Measurements from ENCODE around the gene CMC2. TPM values are rescaled to one million over a fixed set of nuclear protein-coding genes. Genes with fewer than 3 reads are reported as not detected.

The CMC2 gene
- 100 to 1,000 TPM in 2 of 3 donors, 10 to 100 TPM in 1; 89.9 to 132 (median 113) TPM for polyA plus RNA-seq

DNA sequence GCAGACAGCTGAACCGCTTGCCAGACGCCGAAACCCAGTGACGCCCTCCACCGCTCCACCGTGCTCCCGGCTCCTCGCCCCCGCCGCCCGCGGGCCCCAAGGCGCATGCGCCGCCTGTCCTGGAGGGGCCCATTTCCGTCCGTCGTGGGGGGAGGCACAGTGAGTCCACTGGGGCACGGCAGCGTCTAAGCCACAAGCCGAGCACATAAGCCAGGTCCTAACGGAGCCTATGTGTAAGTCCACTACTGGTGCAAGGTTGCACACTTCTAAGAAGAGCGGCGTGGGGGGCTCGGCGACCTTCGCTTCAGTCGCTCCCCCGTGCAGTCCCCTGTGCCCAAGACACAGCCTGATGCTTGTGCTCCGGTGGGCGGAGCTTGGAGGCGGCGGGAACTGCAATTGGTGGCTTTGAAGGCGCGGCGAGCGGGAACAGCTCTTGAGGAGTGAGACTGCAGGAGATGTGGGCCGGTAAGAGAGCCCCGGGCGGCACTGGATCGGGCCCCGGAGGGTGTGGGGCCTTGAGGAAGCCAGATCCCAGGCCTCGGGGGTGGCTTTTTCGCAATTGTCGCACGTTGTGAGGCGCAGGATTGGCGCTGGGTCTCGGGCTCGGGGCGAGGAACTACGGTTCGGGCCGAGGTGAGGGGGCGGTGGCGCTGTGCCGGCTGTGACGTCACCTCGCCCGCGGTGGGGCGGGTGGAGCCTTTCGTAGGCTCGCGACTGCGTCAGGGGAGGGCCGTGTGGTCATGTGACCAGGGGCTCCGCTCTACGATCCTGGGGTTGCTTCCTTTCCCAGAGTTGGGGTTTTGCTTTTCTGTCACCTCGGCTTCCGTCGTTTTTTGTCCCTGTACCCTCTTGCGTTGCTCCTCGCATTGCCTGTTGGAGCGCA is at the start of gene CMC2, which contains the start of gene CENPN:
Gene CMC2, minus strand, starts transcription at position 73 of the 883 bp plus-strand sequence. CDS start 9,491 bp downstream, outside the sequence.
Gene CENPN, plus strand, starts transcription at position 402 of the 883 bp plus-strand sequence. CDS start 4,726 bp downstream, outside the sequence.
- peak; percentile 99 to 100 (median 99) for DNase-seq
- peaks cover 43 to 54% of the 10 kb centered on the region in 2 donors for H3K4me1 Mint-ChIP-seq
- H3K4me3 Mint-ChIP-seq: peak within 1 kb of the TSS; percentile 88 to 100 (median 98)
- peak within 1 kb of the TSS; percentile 98 to 100 (median 100) for H3K27ac Mint-ChIP-seq
- peaks cover 18 to 35% (median 22%) of the 10 kb centered on the region in 3 donors for H3K27me3 Mint-ChIP-seq (ENCODE audit: low read depth in 3 of 3)
- H3K9me3 Mint-ChIP-seq: no peaks in the 10 kb centered on the region
- peaks cover 0 to 6% (median 0%) of the 10 kb centered on the region in 3 donors for H3K36me3 Mint-ChIP-seq

DNA sequence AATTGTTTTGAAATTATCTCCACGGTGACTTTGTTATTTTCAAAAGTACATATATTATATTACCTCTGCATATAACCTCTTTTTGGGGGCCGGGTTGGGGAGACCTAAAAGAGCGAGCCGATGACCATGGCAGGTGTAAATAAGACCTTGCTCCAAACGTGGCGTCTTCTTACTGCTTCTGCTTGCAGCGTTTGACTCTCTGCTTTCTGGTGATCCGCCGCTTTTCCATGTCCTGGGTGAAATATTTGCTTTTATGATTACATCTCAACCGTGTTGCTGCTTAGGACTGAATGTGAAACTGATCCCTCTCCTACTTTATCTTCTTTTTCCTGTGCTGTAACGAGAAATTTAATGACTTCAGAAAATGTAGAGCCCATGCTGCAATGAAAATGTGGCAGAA is 47.1 kb upstream of the CMC2 start:
- H3K36me3 Mint-ChIP-seq: peaks cover 7 to 11% (median 10%) of the 10 kb centered on the region in 3 donors
- no peak overlapping the region for H3K27ac Mint-ChIP-seq
- no peaks in the 10 kb centered on the region for H3K4me1 Mint-ChIP-seq

DNA sequence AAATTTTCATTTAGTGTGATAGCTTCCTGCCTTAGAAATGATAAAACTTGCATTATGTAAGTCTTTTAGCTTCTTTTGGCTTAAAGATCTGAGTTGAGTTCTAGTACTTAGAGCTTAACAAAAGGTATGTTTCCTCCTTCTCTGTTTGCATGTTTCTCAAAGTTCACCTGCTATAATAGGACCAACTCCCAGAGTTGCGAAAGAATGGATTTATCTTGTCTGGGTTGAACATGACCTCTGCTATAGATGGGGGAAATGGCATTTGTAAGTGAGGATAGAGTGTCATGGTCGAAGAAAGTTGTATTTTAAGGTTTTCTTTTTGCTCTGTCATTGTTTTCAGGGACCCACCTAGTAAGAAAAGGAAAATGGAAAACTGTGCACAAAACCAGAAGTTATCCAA is 36.1 kb upstream of the CMC2 start:
- Mint-ChIP-seq H3K4me1 (peaks cover 8 to 10% of the 10 kb centered on the region in 2 donors), H3K9me3 (no peaks in the 10 kb centered on the region), H3K27me3 (ENCODE audit: low read depth in 3 of 3) (peaks cover 0 to 2% (median 0%) of the 10 kb centered on the region in 3 donors), H3K4me3 (no peak overlapping the region), H3K27ac (no peak overlapping the region), H3K36me3 (peaks cover 18 to 54% (median 30%) of the 10 kb centered on the region in 3 donors)
- DNase-seq: no peak

More for the DNA sequence above, 47.1 kb upstream of the CMC2 start:
- no peak for DNase-seq
- no peak overlapping the region for H3K4me3 Mint-ChIP-seq
- H3K27me3 Mint-ChIP-seq (ENCODE audit: low read depth in 3 of 3): peaks cover 0 to 2% (median under 1%) of the 10 kb centered on the region in 3 donors
- H3K9me3 Mint-ChIP-seq: peaks cover 10 to 24% (median 17%) of the 10 kb centered on the region in 6 donors

DNA sequence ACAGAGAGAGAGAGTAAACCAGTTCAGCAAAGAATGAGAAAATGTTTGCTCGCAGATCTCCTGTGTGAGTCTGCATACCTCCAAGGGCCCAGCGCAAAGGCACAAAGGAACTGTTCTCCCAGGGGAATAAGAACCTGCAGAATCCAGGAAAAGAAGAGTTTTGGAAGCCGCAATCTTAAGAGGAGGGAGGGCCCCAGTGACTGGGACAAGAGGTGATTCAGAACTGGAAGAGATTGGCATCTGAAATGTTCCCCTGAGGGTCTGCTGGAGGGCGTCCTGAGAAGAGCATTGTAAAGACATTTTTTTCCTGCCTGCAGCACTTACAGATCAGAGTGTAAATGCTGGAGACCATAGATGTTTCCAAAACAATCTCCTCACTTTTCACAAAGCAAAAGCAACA is 35.0 kb upstream of the CMC2 start:
- no peak overlapping the region for H3K27ac Mint-ChIP-seq
- H3K36me3 Mint-ChIP-seq: peaks cover 18 to 49% (median 28%) of the 10 kb centered on the region in 3 donors
- no peaks in the 10 kb centered on the region for H3K9me3 Mint-ChIP-seq
- H3K4me3 Mint-ChIP-seq: no peak overlapping the region
- peaks cover 0 to 6% (median 2%) of the 10 kb centered on the region in 3 donors for H3K27me3 Mint-ChIP-seq (ENCODE audit: low read depth in 3 of 3)
- peaks cover 20 to 21% of the 10 kb centered on the region in 2 donors for H3K4me1 Mint-ChIP-seq
- DNase-seq: no peak

DNA sequence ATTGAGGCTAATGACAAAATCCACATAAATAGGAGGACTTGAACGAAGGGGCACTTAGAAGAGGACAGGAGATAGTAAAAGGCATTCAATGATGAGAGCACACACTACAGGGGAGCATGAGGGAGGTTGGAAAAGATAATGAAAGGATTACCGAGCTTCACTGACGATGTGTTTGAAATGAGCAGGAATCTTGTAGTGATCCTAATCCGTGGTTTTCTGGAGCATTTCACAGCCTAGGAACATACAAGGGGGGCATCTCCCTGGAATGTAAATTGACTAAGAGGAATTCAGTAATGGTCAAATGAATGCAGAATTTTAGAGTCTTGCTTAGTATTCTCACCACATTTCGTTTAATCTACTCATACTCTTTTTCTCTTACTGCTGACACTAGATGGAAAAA is 34.2 kb upstream of the CMC2 start:
- peaks cover 18 to 46% (median 26%) of the 10 kb centered on the region in 3 donors for H3K36me3 Mint-ChIP-seq
- no peak overlapping the region for H3K27ac Mint-ChIP-seq
- H3K27me3 Mint-ChIP-seq (ENCODE audit: low read depth in 3 of 3): peaks cover 0 to 8% (median 6%) of the 10 kb centered on the region in 3 donors
- H3K4me1 Mint-ChIP-seq: peaks cover 23 to 25% of the 10 kb centered on the region in 2 donors
- no peak for DNase-seq
- H3K4me3 Mint-ChIP-seq: no peak overlapping the region
- no peaks in the 10 kb centered on the region for H3K9me3 Mint-ChIP-seq

DNA sequence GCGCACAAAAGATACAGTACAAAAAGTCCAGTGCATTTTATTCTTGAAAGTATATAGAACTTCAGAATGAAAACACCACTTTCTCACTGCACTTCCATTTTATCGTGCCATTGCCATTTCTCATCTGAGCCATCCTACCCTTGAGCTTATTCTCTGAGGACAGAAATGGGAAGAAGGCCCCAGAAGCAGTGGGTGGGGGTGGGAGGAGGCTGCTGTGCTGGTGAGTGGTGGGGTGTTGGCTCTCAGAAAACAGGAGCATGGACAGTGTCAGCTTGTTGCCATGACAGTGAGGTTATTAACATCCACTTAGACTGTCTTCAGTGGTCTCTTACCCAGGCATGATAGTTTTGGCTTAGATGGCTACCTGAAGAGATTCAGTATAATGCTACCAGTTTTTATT is 33.4 kb upstream of the CMC2 start:
- Mint-ChIP-seq H3K4me3 (no peak overlapping the region), H3K4me1 (peaks cover 25% of the 10 kb centered on the region in 2 donors)

DNA sequence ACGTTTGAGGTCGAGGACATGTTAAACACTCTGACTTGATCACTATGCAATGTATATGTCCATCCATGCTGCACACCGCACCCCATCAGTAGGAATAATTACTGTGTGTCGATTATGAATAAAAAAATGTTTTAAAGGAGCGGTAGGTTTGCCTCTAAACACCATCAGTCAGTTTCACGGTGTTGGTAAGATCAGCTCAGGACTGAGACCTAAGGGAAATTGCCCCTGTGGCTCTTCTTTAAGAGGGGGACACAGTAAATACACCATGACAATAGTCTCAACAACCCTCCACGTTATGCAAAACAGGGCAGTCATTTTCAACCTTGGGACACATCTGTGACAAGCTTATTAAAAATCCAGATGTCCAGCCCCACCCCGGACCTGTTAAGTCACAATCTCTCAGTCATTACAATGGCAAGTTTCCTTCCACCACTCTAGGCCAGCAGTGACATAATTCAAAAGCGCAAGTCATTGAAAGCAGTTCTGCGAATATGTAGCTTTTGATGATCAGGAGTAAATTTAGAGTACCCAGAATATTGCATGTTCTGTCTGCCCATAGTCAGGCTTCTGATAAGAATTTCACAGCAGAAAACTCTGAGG is 30.2 kb upstream of the CMC2 start:
- Mint-ChIP-seq H3K4me3 (peak overlapping the region; percentile 81 to 87 (median 85)), H3K27me3 (ENCODE audit: low read depth in 3 of 3) (peaks cover 0 to 6% (median 6%) of the 10 kb centered on the region in 3 donors), H3K27ac (peak overlapping the region; percentile 77 to 91 (median 83)), H3K9me3 (no peaks in the 10 kb centered on the region), H3K36me3 (peaks cover 0 to 12% (median 0%) of the 10 kb centered on the region in 3 donors), H3K4me1 (peaks cover 25 to 30% of the 10 kb centered on the region in 2 donors)
- DNase-seq: no peak

More for the DNA sequence above, 33.4 kb upstream of the CMC2 start:
- no peak for DNase-seq
- H3K27ac Mint-ChIP-seq: peak overlapping the region in 1 of 6 donors; percentile 49
- peaks cover 0 to 6% (median 6%) of the 10 kb centered on the region in 3 donors for H3K27me3 Mint-ChIP-seq (ENCODE audit: low read depth in 3 of 3)
- peaks cover 18 to 42% (median 22%) of the 10 kb centered on the region in 3 donors for H3K36me3 Mint-ChIP-seq
- H3K9me3 Mint-ChIP-seq: no peaks in the 10 kb centered on the region

DNA sequence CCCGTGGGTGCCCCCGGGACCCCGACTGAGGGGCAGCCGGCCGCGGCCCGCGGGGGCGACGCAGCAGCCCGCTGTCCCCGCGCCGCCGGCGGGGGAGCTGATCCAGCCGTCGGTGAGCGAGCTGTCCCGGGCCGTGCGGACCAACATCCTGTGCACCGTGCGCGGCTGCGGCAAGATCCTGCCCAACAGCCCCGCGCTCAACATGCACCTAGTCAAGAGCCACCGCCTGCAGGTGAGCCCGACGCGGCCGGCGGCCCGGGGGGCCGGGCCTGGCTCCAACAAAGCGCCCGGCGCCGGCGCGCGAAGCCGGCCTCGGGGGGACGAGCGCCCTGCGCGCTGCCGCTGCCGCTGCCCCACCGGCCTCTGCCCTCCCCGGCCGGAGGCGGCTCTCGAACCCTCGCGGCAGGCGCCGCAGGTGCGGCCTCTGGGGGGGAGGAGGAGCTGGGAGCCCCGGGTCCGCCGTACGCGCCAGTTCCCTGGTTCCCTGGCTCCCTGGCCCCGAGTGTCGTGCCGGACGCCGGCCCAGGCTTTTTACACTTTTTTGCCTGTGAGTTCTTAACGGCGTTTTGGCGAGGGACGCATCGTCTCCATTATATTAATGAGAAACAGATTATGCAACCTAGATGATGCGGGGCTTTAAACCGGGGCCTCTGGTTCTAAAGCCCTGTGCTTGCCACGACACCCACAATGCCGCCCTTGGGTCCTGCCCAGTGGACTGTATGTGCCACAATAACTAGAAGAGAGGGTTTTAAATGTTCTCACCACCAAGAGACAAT is 29.5 kb upstream of the CMC2 start:
- H3K36me3 Mint-ChIP-seq: peaks cover 0 to 6% (median 0%) of the 10 kb centered on the region in 3 donors
- peaks cover 25 to 30% of the 10 kb centered on the region in 2 donors for H3K4me1 Mint-ChIP-seq
- DNase-seq: no peak
- H3K27me3 Mint-ChIP-seq (ENCODE audit: low read depth in 3 of 3): peaks cover 0 to 6% (median 6%) of the 10 kb centered on the region in 3 donors
- no peaks in the 10 kb centered on the region for H3K9me3 Mint-ChIP-seq
- peak overlapping the region; percentile 77 to 91 (median 83) for H3K27ac Mint-ChIP-seq
- H3K4me3 Mint-ChIP-seq: peak overlapping the region; percentile 81 to 87 (median 85)

DNA sequence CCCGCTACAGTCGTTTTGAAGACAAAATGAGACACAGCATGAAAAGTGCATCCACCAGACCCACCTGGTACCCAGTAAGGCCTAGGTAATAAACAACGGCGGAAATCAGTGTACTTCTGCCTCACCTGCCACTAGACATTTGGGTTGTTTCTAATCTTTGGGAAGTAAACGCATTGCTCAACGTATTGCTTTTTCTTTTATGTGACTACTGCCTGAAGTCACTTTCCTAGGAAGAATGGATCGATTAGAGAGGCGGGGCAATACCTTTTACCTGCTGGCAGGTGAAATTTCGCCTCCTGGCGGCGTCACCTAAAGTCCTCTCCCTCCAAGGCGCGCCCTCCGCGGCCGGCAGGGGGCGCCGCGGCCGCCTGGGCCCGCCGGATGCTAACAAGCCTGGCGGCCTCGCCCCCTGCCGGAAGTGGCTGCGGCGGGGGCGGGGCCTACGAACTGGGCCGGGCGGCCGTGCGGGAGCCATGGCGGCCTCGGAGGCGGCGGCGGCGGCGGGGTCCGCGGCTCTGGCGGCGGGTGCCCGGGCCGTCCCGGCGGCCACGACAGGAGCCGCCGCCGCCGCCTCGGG is 28.8 kb upstream of the CMC2 start, which contains the start of gene ATMIN:
Gene ATMIN, plus strand, starts transcription at position 445 of the 577 bp plus-strand sequence. Its CDS starts 29 bp downstream, at position 474.
- H3K9me3 Mint-ChIP-seq: no peaks in the 10 kb centered on the region
- peaks cover 25 to 27% of the 10 kb centered on the region in 2 donors for H3K4me1 Mint-ChIP-seq
- H3K27me3 Mint-ChIP-seq (ENCODE audit: low read depth in 3 of 3): peaks cover 0 to 6% (median 6%) of the 10 kb centered on the region in 3 donors
- H3K36me3 Mint-ChIP-seq: peaks cover 0 to 2% (median 0%) of the 10 kb centered on the region in 3 donors
- peak; percentile 87 to 90 (median 88) for DNase-seq
- H3K4me3 Mint-ChIP-seq: peak within 1 kb of the TSS; percentile 81 to 87 (median 85)
- peak within 1 kb of the TSS; percentile 77 to 91 (median 83) for H3K27ac Mint-ChIP-seq

DNA sequence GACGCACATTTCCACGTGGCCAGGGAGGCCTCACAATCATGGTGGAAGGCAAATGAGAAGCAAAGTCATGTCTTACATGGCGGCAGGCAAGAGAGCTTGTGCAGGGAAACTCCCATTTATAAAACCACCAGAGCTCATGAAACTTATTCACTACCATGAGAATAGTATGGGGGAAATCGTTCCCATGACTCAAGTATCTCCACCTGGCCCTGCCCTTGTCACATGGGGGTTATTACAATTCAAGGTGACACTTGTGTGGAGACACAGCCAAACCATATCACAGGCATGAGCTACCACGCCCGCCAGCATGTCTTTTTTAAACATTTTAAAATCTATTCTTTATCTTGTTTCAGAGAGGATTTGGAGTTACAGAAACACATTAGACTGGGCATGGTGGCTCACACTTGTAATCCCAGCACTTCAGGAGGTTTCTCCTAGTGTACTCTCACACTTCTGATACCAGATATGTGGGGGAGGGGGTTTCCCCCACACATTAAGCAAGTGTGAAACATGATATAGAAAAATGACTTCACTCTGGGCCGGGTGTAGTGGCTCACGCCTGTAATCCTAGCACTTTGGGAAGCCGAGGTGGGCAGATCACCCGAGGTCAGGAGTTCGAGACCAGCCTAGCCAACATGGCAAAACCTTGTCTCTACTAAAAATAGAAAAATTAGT is 23.4 kb upstream of the CMC2 start:
- no peak overlapping the region for H3K27ac Mint-ChIP-seq
- H3K4me1 Mint-ChIP-seq: peaks cover 0 to 5% of the 10 kb centered on the region in 2 donors
- no peaks in the 10 kb centered on the region for H3K27me3 Mint-ChIP-seq (ENCODE audit: low read depth in 3 of 3)
- no peak overlapping the region for H3K4me3 Mint-ChIP-seq
- no peak for DNase-seq
- peaks cover 0 to 3% (median 0%) of the 10 kb centered on the region in 3 donors for H3K36me3 Mint-ChIP-seq
- H3K9me3 Mint-ChIP-seq: no peaks in the 10 kb centered on the region

DNA sequence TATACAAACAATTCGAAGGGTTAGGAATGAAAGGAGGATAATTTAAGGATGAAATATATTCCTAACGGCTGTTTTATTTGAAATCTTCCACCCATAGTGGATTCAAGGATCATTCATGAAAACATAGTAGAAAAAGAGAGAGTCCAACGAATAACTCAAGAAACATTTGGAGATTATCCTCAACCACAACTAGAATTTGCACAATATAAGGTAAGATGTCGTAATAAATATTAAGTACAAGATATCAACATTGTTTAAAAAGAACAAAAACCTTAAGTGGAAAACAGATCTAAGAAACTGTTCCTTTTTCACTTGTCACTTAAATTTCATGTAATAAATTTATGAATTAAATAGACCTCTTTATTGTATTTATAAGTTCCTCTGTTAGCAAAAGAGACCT is 19.7 kb upstream of the CMC2 start:
- no peak for DNase-seq
- H3K9me3 Mint-ChIP-seq: no peaks in the 10 kb centered on the region
- H3K27ac Mint-ChIP-seq: no peak overlapping the region
- H3K4me3 Mint-ChIP-seq: no peak overlapping the region
- peaks cover 0 to 2% (median 0%) of the 10 kb centered on the region in 3 donors for H3K27me3 Mint-ChIP-seq (ENCODE audit: low read depth in 3 of 3)
- peaks cover 0 to 9% (median 0%) of the 10 kb centered on the region in 3 donors for H3K36me3 Mint-ChIP-seq
- no peaks in the 10 kb centered on the region for H3K4me1 Mint-ChIP-seq

DNA sequence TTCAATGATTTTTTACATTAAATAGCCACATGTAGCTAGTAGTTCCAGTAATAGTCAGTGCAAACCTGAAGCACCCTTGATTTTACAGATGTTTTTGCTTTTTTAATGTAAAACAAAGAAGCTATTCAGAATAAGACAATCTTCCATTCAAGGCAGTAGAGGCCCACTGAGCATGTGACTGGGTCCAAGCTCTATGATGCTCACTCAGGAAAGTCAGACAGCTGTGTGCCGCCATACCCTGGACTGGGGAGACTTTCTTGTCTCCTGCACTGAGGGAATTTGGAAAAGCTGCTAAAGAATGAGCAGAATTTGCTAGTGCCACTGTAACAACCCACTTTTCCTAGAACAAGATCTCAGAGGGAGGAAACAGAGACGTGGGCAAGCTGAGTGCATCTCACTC is 11.8 kb upstream of the CMC2 start:
- Mint-ChIP-seq H3K9me3 (no peaks in the 10 kb centered on the region), H3K36me3 (peaks cover 3 to 18% (median 6%) of the 10 kb centered on the region in 3 donors), H3K27ac (no peak overlapping the region), H3K27me3 (ENCODE audit: low read depth in 3 of 3) (no peaks in the 10 kb centered on the region), H3K4me3 (no peak overlapping the region), H3K4me1 (no peaks in the 10 kb centered on the region)
- DNase-seq: no peak
